IPS-15b (cell line): Measurements from ENCODE around the gene HIVEP3.

Experiments
- H3K27me3 ChIP-seq: one replicate; pipeline ENCODE4 v1.6.1; 2013; ENCODE audit warnings: low read length; ENCODE audit not compliant: control insufficient read depth, insufficient read depth
- H3K36me3 ChIP-seq: one replicate; pipeline ENCODE4 v1.6.1; 2013; ENCODE audit warnings: low read length; ENCODE audit not compliant: control insufficient read depth, insufficient read depth
- H3K4me1 ChIP-seq: one replicate; pipeline ENCODE4 v1.6.1; 2013; ENCODE audit warnings: mild to moderate bottlenecking, low read length; ENCODE audit not compliant: control insufficient read depth, insufficient read depth
- H3K4me3 ChIP-seq: one replicate; pipeline ENCODE4 v1.5.1; 2013; ENCODE audit warnings: low read depth, low read length
- H3K9ac ChIP-seq: one replicate; pipeline ENCODE4 v1.6.1; 2013; ENCODE audit warnings: low read depth, mild to moderate bottlenecking, low read length
- H3K9me3 ChIP-seq: one replicate; pipeline ENCODE4 v1.6.1; 2013; ENCODE audit warnings: mild to moderate bottlenecking, low read length; ENCODE audit not compliant: control insufficient read depth, insufficient read depth

HIVEP3 gene

GRCh38 chr1:41889506-41890414, 29.0 kb downstream of the HIVEP3 start:
- no peaks in the 10 kb centered on the region for H3K9me3 ChIP-seq
- no peaks in the 10 kb centered on the region for H3K4me1 ChIP-seq
- H3K27me3 ChIP-seq: no peaks in the 10 kb centered on the region
- H3K4me3 ChIP-seq: no peak overlapping the region
- H3K9ac ChIP-seq: no peak overlapping the region
- H3K36me3 ChIP-seq: no peaks in the 10 kb centered on the region

- H3K36me3 ChIP-seq: no peaks in the 10 kb centered on the region
- H3K4me3 ChIP-seq: no peak overlapping the region
- H3K4me1 ChIP-seq: no peaks in the 10 kb centered on the region
- H3K9me3 ChIP-seq: no peaks in the 10 kb centered on the region
- H3K9ac ChIP-seq: no peak overlapping the region
- H3K27me3 ChIP-seq: no peaks in the 10 kb centered on the region
These were observed 30.0 kb downstream of the HIVEP3 start for GRCh38 chr1:41888756-41889155.

- Histone ChIP-seq H3K9ac (no peak overlapping the region), H3K36me3 (no peaks in the 10 kb centered on the region), H3K4me3 (no peak overlapping the region), H3K4me1 (no peaks in the 10 kb centered on the region), H3K27me3 (no peaks in the 10 kb centered on the region), H3K9me3 (no peaks in the 10 kb centered on the region)
These were observed 31.4 kb downstream of the HIVEP3 start for GRCh38 chr1:41887365-41887764.

GRCh38 chr1:41884256-41885230, 34.2 kb downstream of the HIVEP3 start:
- Histone ChIP-seq H3K9me3 (no peaks in the 10 kb centered on the region), H3K27me3 (no peaks in the 10 kb centered on the region), H3K4me1 (no peaks in the 10 kb centered on the region), H3K36me3 (no peaks in the 10 kb centered on the region), H3K4me3 (no peak overlapping the region), H3K9ac (no peak overlapping the region)

GRCh38 chr1:41883507-41883906, 35.2 kb downstream of the HIVEP3 start:
- Histone ChIP-seq H3K9me3 (no peaks in the 10 kb centered on the region), H3K9ac (no peak overlapping the region), H3K36me3 (no peaks in the 10 kb centered on the region), H3K27me3 (no peaks in the 10 kb centered on the region), H3K4me3 (no peak overlapping the region), H3K4me1 (no peaks in the 10 kb centered on the region)

GRCh38 chr1:41882486-41882885, 36.2 kb downstream of the HIVEP3 start:
- Histone ChIP-seq H3K4me3 (no peak overlapping the region), H3K9me3 (no peaks in the 10 kb centered on the region), H3K36me3 (no peaks in the 10 kb centered on the region), H3K27me3 (no peaks in the 10 kb centered on the region), H3K4me1 (no peaks in the 10 kb centered on the region), H3K9ac (no peak overlapping the region)

- H3K9ac ChIP-seq: no peak overlapping the region
- H3K4me3 ChIP-seq: no peak overlapping the region
- H3K27me3 ChIP-seq: no peaks in the 10 kb centered on the region
- no peaks in the 10 kb centered on the region for H3K4me1 ChIP-seq
- H3K36me3 ChIP-seq: no peaks in the 10 kb centered on the region
- H3K9me3 ChIP-seq: no peaks in the 10 kb centered on the region
These were observed 36.6 kb downstream of the HIVEP3 start for GRCh38 chr1:41882068-41882477.

- Histone ChIP-seq H3K9me3 (no peaks in the 10 kb centered on the region), H3K27me3 (no peaks in the 10 kb centered on the region), H3K36me3 (no peaks in the 10 kb centered on the region), H3K4me3 (no peak overlapping the region), H3K4me1 (no peaks in the 10 kb centered on the region), H3K9ac (no peak overlapping the region)
These were observed 37.5 kb downstream of the HIVEP3 start for GRCh38 chr1:41880950-41881885.

- H3K4me1 ChIP-seq: no peaks in the 10 kb centered on the region
- no peak overlapping the region for H3K9ac ChIP-seq
- H3K27me3 ChIP-seq: no peaks in the 10 kb centered on the region
- no peaks in the 10 kb centered on the region for H3K9me3 ChIP-seq
- no peak overlapping the region for H3K4me3 ChIP-seq
- no peaks in the 10 kb centered on the region for H3K36me3 ChIP-seq
These were observed 38.5 kb downstream of the HIVEP3 start for GRCh38 chr1:41880261-41880660.

- Histone ChIP-seq H3K9me3 (no peaks in the 10 kb centered on the region), H3K9ac (no peak overlapping the region), H3K36me3 (no peaks in the 10 kb centered on the region), H3K4me1 (peaks cover under 1% of the 10 kb centered on the region), H3K27me3 (no peaks in the 10 kb centered on the region), H3K4me3 (no peak overlapping the region)
These were observed 39.1 kb downstream of the HIVEP3 start for GRCh38 chr1:41879617-41880016.

GRCh38 chr1:41878911-41879310, 39.8 kb downstream of the HIVEP3 start:
- H3K36me3 ChIP-seq: no peaks in the 10 kb centered on the region
- H3K27me3 ChIP-seq: no peaks in the 10 kb centered on the region
- no peak overlapping the region for H3K9ac ChIP-seq
- H3K9me3 ChIP-seq: no peaks in the 10 kb centered on the region
- peaks cover 8% of the 10 kb centered on the region for H3K4me1 ChIP-seq
- no peak overlapping the region for H3K4me3 ChIP-seq
